HEK293 (cell line): ENCODE measurements around the gene SF3A1.

ENCODE experiments used
- CTCF ChIA-PET: fragments of 350-600 bp; formaldehyde crosslinking; extraction: SDS; loops from one replicate; lab custom pipeline; 2021; ENCODE audit warnings: antibody characterized with exemption; lab: Yijun Ruan, JAX
- POLR2A ChIA-PET: fragments of 300-600 bp; formaldehyde crosslinking; extraction: SDS; loops from one replicate; lab custom pipeline; 2020; ENCODE audit warnings: antibody characterized with exemption, inconsistent platforms; lab: Yijun Ruan, JAX
- H3K27ac ChIP-seq: fragments of 200-500 bp; sonication (Bioruptor generic); 2 replicates; pipeline ENCODE4 v1.5.1; 2014; ENCODE audit warnings: low read depth, low read length, control low read depth, inconsistent platforms; ENCODE audit errors: extremely low read depth
- H3K36me3 ChIP-seq, 2 experiments: fragments of 200-500 bp in 1 of 2; sonication (Bioruptor generic) in 1 of 2; 1 replicate in 1 of 2; 2 replicates in 1 of 2; pipeline ENCODE4 v1.5.1; 2014 to 2017; ENCODE audit warnings: inconsistent platforms in 2 of 2, low read length in 2 of 2; ENCODE audit not compliant: control insufficient read depth in 2 of 2, insufficient read depth in 1 of 2
- H3K4me1 ChIP-seq: fragments of 200-500 bp; sonication (Bioruptor generic); 2 replicates; pipeline ENCODE4 v1.5.1; 2014; ENCODE audit warnings: mild to moderate bottlenecking, low read length, inconsistent platforms; ENCODE audit not compliant: control insufficient read depth, insufficient read depth
- H3K4me3 ChIP-seq: 2 replicates; pipeline ENCODE4 v1.5.1; 2011; ENCODE audit warnings: low read depth, mild to moderate bottlenecking, control low read depth, low read length, moderate library complexity
- H3K9me3 ChIP-seq: fragments of 200-500 bp; sonication (Bioruptor generic); 2 replicates; pipeline ENCODE4 v1.5.1; 2014; ENCODE audit warnings: low read depth, low read length, inconsistent platforms; ENCODE audit not compliant: control insufficient read depth, insufficient read depth
- IKZF3 ChIP-seq: fragments of 450-650 bp; IDR thresholded peaks from 2 replicates; pipeline ENCODE4 v1.5.0; 2018; ENCODE audit warnings: missing biosample characterization, mild to moderate bottlenecking, missing genetic modification characterization, moderate library complexity
- ZBTB48 ChIP-seq: fragments of 450-650 bp; formaldehyde crosslinking; IDR thresholded peaks from 2 replicates; pipeline ENCODE4 v1.5.1; 2016; ENCODE audit warnings: missing biosample characterization, missing genetic modification characterization
- ZNF114 ChIP-seq: fragments of 450-650 bp; formaldehyde crosslinking; IDR thresholded peaks from 2 replicates; pipeline ENCODE4 v1.5.0; 2017; ENCODE audit warnings: missing biosample characterization, missing genetic modification characterization
- ZNF174 ChIP-seq: fragments of 450-650 bp; formaldehyde crosslinking; IDR thresholded peaks from 2 replicates; pipeline ENCODE4 v1.5.0; 2017; ENCODE audit warnings: missing biosample characterization, mild to moderate bottlenecking, missing genetic modification characterization
- ZNF19 ChIP-seq: fragments of 450-650 bp; formaldehyde crosslinking; IDR thresholded peaks from 2 replicates; pipeline ENCODE4; 2016; ENCODE audit warnings: missing biosample characterization, missing genetic modification characterization, low read depth
- ZNF214 ChIP-seq: fragments of 450-650 bp; formaldehyde crosslinking; IDR thresholded peaks from 2 replicates; pipeline ENCODE4 v1.5.1; 2017; ENCODE audit warnings: missing biosample characterization, mild to moderate bottlenecking, missing genetic modification characterization, borderline replicate concordance
- ZNF221 ChIP-seq: fragments of 450-650 bp; formaldehyde crosslinking; IDR thresholded peaks from 2 replicates; pipeline ENCODE4 v1.5.1; 2017; ENCODE audit warnings: missing biosample characterization, missing genetic modification characterization, borderline replicate concordance
- ZNF266 ChIP-seq: fragments of 450-650 bp; formaldehyde crosslinking; IDR thresholded peaks from 2 replicates; pipeline ENCODE4 v1.5.1; 2016; ENCODE audit warnings: missing biosample characterization, missing genetic modification characterization, low read depth
- ZNF341 ChIP-seq: fragments of 450-650 bp; formaldehyde crosslinking; IDR thresholded peaks from 2 replicates; pipeline ENCODE4; 2016; ENCODE audit warnings: low read depth, missing biosample characterization, missing genetic modification characterization
- ZNF416 ChIP-seq: fragments of 450-650 bp; formaldehyde crosslinking; IDR thresholded peaks from 2 replicates; pipeline ENCODE4 v1.5.1; 2016; ENCODE audit warnings: missing biosample characterization, missing genetic modification characterization
- ZNF423 ChIP-seq: fragments of 450-650 bp; formaldehyde crosslinking; IDR thresholded peaks from 2 replicates; pipeline ENCODE4 v1.5.1; 2016; ENCODE audit warnings: missing biosample characterization, missing genetic modification characterization
- ZNF530 ChIP-seq: fragments of 450-650 bp; formaldehyde crosslinking; IDR thresholded peaks from 2 replicates; pipeline ENCODE4 v1.5.1; 2016; ENCODE audit warnings: low read depth, missing biosample characterization, missing genetic modification characterization
- ZNF610 ChIP-seq: fragments of 450-650 bp; formaldehyde crosslinking; IDR thresholded peaks from 2 replicates; pipeline ENCODE4 v1.5.1; 2016; ENCODE audit warnings: missing biosample characterization, missing genetic modification characterization, borderline replicate concordance
- ZNF660 ChIP-seq: fragments of 450-650 bp; IDR thresholded peaks from 2 replicates; pipeline ENCODE4 v1.5.1; 2018; ENCODE audit warnings: missing biosample characterization, mild to moderate bottlenecking, missing genetic modification characterization
- ZXDB ChIP-seq: fragments of 450-650 bp; formaldehyde crosslinking; IDR thresholded peaks from 2 replicates; pipeline ENCODE4 v1.5.1; 2016; ENCODE audit warnings: missing biosample characterization, missing genetic modification characterization
- TF ChIP-seq, protein P1 (sequence below): fragments of 450-650 bp; formaldehyde crosslinking; IDR thresholded peaks from 2 replicates; pipeline ENCODE4 v1.5.1; 2016; ENCODE audit warnings: missing biosample characterization, missing genetic modification characterization
- TF ChIP-seq, protein P2 (sequence below): fragments of 450-650 bp; formaldehyde crosslinking; IDR thresholded peaks from 2 replicates; pipeline ENCODE4 v1.5.1; 2016; ENCODE audit warnings: missing biosample characterization, missing genetic modification characterization
- TF ChIP-seq, protein P3 (sequence below): fragments of 450-650 bp; formaldehyde crosslinking; IDR thresholded peaks from 2 replicates; pipeline ENCODE4 v1.5.1; 2016; ENCODE audit warnings: missing biosample characterization, missing genetic modification characterization
- TF ChIP-seq, protein P4 (sequence below): fragments of 450-650 bp; formaldehyde crosslinking; IDR thresholded peaks from 2 replicates; pipeline ENCODE4 v1.5.1; 2016; ENCODE audit warnings: missing biosample characterization, missing genetic modification characterization
- TF ChIP-seq, protein P5 (sequence below): fragments of 450-650 bp; formaldehyde crosslinking; conservative IDR thresholded peaks from 2 replicates; pipeline ENCODE4 v1.5.1; 2016; ENCODE audit warnings: low read depth, missing biosample characterization, missing genetic modification characterization
- TF ChIP-seq, protein P6 (sequence below): fragments of 450-650 bp; formaldehyde crosslinking; IDR thresholded peaks from 2 replicates; pipeline ENCODE4 v1.5.1; 2017; ENCODE audit warnings: missing biosample characterization, missing genetic modification characterization

Gene SF3A1

DNA sequence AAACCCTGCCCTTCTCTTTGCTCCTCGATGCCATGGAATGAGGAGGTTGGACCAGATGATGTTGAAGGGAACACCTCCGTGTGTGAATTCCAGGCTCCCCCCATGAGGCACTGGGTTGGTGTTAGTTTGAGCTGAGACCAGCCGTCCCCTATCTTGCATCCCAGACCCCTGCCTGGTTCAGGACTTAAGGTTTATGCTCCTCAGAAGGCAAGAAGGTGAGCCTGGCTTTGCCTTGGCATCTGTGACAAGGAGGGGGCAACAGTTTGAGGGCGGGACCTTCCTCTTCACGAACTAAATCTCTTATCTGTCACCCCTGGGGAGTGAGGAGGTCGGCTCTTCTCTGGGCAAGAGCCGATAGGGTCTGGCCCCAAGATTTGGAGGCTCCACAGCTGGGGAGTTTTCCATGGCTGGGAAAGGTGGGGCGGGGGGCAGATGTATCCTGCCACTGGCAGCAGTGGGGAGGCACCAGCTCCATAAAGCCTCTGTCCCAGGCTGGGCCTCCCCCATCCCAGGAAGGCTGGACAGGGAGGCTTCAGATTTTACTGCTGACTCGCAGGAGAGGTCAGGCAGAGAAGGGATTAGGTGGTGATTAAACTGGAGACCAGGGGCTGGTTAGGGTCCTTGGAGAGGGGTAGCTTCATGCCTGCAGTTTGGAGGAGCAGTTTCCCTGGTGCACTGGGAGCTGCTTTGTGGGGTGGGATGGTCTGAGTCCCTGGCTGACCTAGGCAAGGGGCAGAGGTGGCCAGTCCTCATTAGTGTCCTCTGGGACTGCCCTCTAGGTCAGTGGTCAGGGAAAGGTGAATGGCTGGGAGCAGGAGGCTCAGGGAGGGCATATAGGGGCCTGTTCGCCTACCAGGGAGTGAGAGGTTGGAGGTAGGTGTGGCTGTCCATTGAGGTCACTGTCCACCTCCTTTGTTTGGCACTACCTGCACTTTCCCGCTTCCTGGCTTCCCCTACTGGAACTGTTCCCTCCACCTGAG lies 41.3 kb upstream of the SF3A1 start:
- no peak overlapping the region; the same call in 1 of the 2 replicates for H3K27ac ChIP-seq
- no peaks in the 10 kb centered on the region for H3K9me3 ChIP-seq
- CTCF ChIA-PET = interaction anchor here (0.6 to 2.8 kb wide), 8 partner anchors 10 to 489 kb away, joined by 3 to 18 read pairs (median 4); partner anchors contain the start of gene RNF215
- H3K4me1 ChIP-seq = peaks cover 3% of the 10 kb centered on the region; the same call in 1 of the 2 replicates
- peaks cover 0 to 7% of the 10 kb centered on the region in 2 experiments; a peak in 2 of 3 replicates for H3K36me3 ChIP-seq
- POLR2A ChIA-PET = interaction anchor here (0.6 to 4.6 kb wide), 11 partner anchors 10 to 194 kb away, joined by 3 to 86 read pairs (median 6); partner anchors contain the start of genes CASTOR1, CCDC157, MTFP1 and PES1
- H3K4me3 ChIP-seq = peak overlapping the region; percentile 80
- TF ChIP-seq ZNF660 (tag by site-specific recombination) (no peak), ZXDB (no peak; the same call in 1 of the 2 replicates), ZNF530 (tag by site-specific recombination) (no peak), IKZF3 (tag by site-specific recombination) (peak; percentile 26; the same call in 1 of the 2 replicates), ZNF19 (tag by site-specific recombination) (no peak), ZNF114 (no peak), ZNF174 (no peak), ZNF610 (tag by site-specific recombination) (no peak), ZNF416 (tag by site-specific recombination) (no peak), ZNF214 (no peak), ZNF221 (tag by site-specific recombination) (no peak), ZNF341 (tag by site-specific recombination) (peak; percentile 84), ZNF266 (no peak), ZBTB48 (no peak), ZNF423 (no peak)
- TF ChIP-seq, protein P1, sequence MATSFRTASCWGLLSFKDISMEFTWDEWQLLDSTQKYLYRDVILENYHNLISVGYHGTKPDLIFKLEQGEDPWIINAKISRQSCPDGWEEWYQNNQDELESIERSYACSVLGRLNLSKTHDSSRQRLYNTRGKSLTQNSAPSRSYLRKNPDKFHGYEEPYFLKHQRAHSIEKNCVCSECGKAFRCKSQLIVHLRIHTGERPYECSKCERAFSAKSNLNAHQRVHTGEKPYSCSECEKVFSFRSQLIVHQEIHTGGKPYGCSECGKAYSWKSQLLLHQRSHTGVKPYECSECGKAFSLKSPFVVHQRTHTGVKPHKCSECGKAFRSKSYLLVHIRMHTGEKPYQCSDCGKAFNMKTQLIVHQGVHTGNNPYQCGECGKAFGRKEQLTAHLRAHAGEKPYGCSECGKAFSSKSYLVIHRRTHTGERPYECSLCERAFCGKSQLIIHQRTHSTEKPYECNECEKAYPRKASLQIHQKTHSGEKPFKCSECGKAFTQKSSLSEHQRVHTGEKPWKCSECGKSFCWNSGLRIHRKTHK = no peak
- TF ChIP-seq, protein P2, sequence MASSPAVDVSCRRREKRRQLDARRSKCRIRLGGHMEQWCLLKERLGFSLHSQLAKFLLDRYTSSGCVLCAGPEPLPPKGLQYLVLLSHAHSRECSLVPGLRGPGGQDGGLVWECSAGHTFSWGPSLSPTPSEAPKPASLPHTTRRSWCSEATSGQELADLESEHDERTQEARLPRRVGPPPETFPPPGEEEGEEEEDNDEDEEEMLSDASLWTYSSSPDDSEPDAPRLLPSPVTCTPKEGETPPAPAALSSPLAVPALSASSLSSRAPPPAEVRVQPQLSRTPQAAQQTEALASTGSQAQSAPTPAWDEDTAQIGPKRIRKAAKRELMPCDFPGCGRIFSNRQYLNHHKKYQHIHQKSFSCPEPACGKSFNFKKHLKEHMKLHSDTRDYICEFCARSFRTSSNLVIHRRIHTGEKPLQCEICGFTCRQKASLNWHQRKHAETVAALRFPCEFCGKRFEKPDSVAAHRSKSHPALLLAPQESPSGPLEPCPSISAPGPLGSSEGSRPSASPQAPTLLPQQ (tag by site-specific recombination) = no peak
- TF ChIP-seq, protein P3, sequence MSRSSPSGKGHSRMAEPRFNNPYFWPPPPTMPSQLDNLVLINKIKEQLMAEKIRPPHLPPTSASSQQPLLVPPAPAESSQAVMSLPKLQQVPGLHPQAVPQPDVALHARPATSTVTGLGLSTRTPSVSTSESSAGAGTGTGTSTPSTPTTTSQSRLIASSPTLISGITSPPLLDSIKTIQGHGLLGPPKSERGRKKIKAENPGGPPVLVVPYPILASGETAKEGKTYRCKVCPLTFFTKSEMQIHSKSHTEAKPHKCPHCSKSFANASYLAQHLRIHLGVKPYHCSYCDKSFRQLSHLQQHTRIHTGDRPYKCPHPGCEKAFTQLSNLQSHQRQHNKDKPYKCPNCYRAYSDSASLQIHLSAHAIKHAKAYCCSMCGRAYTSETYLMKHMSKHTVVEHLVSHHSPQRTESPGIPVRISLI (tag by site-specific recombination) = no peak
- TF ChIP-seq, protein P4, sequence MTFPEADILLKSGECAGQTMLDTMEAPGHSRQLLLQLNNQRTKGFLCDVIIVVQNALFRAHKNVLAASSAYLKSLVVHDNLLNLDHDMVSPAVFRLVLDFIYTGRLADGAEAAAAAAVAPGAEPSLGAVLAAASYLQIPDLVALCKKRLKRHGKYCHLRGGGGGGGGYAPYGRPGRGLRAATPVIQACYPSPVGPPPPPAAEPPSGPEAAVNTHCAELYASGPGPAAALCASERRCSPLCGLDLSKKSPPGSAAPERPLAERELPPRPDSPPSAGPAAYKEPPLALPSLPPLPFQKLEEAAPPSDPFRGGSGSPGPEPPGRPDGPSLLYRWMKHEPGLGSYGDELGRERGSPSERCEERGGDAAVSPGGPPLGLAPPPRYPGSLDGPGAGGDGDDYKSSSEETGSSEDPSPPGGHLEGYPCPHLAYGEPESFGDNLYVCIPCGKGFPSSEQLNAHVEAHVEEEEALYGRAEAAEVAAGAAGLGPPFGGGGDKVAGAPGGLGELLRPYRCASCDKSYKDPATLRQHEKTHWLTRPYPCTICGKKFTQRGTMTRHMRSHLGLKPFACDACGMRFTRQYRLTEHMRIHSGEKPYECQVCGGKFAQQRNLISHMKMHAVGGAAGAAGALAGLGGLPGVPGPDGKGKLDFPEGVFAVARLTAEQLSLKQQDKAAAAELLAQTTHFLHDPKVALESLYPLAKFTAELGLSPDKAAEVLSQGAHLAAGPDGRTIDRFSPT (tag by site-specific recombination) = no peak
- TF ChIP-seq, protein P5, sequence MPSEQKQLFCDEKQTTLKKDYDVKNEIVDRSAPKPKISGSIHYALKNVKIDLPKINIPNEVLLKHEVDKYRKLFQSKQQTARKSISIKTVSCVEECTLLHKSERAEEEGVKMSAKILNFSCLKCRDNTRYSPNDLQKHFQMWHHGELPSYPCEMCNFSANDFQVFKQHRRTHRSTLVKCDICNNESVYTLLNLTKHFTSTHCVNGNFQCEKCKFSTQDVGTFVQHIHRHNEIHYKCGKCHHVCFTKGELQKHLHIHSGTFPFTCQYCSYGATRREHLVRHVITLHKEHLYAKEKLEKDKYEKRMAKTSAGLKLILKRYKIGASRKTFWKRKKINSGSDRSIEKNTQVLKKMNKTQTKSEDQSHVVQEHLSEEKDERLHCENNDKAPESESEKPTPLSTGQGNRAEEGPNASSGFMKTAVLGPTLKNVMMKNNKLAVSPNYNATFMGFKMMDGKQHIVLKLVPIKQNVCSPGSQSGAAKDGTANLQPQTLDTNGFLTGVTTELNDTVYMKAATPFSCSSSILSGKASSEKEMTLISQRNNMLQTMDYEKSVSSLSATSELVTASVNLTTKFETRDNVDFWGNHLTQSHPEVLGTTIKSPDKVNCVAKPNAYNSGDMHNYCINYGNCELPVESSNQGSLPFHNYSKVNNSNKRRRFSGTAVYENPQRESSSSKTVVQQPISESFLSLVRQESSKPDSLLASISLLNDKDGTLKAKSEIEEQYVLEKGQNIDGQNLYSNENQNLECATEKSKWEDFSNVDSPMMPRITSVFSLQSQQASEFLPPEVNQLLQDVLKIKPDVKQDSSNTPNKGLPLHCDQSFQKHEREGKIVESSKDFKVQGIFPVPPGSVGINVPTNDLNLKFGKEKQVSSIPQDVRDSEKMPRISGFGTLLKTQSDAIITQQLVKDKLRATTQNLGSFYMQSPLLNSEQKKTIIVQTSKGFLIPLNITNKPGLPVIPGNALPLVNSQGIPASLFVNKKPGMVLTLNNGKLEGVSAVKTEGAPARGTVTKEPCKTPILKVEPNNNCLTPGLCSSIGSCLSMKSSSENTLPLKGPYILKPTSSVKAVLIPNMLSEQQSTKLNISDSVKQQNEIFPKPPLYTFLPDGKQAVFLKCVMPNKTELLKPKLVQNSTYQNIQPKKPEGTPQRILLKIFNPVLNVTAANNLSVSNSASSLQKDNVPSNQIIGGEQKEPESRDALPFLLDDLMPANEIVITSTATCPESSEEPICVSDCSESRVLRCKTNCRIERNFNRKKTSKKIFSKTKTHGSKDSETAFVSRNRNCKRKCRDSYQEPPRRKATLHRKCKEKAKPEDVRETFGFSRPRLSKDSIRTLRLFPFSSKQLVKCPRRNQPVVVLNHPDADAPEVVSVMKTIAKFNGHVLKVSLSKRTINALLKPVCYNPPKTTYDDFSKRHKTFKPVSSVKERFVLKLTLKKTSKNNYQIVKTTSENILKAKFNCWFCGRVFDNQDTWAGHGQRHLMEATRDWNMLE (tag by site-specific recombination) = no peak
- TF ChIP-seq, protein P6, sequence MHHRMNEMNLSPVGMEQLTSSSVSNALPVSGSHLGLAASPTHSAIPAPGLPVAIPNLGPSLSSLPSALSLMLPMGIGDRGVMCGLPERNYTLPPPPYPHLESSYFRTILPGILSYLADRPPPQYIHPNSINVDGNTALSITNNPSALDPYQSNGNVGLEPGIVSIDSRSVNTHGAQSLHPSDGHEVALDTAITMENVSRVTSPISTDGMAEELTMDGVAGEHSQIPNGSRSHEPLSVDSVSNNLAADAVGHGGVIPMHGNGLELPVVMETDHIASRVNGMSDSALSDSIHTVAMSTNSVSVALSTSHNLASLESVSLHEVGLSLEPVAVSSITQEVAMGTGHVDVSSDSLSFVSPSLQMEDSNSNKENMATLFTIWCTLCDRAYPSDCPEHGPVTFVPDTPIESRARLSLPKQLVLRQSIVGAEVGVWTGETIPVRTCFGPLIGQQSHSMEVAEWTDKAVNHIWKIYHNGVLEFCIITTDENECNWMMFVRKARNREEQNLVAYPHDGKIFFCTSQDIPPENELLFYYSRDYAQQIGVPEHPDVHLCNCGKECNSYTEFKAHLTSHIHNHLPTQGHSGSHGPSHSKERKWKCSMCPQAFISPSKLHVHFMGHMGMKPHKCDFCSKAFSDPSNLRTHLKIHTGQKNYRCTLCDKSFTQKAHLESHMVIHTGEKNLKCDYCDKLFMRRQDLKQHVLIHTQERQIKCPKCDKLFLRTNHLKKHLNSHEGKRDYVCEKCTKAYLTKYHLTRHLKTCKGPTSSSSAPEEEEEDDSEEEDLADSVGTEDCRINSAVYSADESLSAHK (tag by site-specific recombination) = no peak
